HG03521 (cell line): ENCODE data around the gene SETD6.

Experiments
- ATAC-seq: cut with Tn5 transposase; IDR thresholded peaks from one replicate; pipeline ENCODE4 v1.9.1; 2021; ENCODE audit warnings: mild to moderate bottlenecking, moderate library complexity; ENCODE audit not compliant: unreplicated experiment

The SETD6 gene

DNA sequence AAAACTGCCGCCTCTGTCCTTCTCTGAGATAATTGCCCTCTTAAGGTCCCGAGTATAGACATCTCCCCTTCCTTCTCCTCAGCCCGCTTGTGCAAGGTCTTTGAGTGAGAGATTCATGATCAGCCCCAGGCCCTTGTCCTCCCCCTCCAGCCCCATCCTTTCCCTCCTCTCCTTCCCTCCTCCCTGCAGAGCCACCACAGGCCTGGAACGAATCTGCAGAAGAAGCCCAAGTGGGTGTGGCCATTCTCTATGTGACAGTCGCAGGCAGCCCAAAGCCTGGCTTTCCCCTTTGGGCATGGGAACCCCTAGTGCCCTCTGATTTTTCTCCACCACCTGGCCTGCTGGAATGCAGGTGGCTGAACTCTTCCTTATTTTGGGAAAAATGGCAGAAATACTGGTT, 22.6 kb upstream of the SETD6 start:
- no peak for ATAC-seq

GRCh38 chr16:58493756-58494431, 21.4 kb upstream of the SETD6 start:
- ATAC-seq = no peak

DNA sequence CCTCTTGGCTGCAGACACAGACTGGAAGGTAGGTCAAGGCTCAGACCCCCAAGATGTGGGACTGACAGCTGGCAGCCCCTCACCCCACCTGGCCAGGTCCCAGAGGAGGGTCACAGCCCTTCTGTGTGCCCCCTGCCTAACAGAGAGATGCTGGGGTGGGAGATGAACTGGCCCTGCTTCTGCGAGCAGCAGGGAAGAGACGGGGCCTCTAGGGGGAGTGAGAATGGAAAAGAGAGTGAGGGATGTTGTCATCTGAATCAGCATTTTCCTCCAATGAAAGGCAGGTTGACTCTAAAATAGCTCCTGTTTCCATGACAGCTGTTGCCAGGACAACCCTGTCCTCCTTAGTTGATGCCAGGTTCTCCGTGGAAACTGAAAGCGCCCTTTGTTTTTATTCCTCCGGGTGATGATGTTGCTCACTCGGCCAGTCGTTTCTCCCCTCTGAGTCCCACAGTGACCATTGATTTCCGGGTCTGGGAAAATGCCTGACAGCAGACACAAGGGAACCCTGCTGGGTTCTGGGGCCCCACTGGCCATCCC, 20.3 kb upstream of the SETD6 start:
- peak; percentile 49 for ATAC-seq

- ATAC-seq = no peak
Observed at GRCh38 chr16:58495521-58496331, 19.6 kb upstream of the SETD6 start.

DNA sequence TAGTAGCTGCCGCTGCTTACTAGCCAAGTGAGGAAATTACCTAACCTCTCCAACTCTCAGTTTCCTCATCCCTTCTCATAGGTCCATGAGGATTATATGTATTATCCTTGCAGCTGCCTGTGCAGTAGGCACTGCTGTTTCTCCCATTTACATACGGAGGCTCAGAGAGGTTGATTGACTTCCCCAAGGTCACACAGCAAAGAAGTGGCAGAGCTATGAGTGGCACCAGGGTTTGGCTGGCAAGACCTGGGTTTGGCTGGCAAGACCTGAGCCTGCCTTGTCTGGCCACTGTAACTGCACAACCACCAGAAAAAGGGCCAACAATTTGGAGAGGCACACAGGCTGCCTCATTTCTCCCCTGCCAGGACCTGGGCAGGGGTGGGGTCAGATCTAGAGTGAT, 17.8 kb upstream of the SETD6 start:
- ATAC-seq = no peak

DNA sequence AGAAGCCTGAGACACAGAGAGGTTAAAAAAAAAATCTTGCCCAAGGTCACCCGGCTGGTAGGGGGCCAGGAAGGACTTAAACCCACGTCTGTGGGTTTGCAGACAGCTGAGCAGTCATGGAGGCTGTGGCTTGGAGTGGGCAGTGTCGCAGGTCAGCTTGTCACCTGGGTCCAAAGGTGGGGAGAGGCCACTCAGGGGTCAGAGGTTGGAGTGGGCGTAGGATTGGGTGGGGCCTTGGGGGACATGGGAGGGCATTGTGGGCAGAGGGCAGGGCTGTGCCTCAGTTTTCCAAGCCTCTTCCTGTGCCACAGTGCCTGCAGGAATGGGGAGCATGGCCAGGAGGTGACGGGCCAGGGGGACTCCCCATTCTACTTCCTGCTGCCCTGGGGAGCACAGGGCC, 17.4 kb upstream of the SETD6 start:
- ATAC-seq = no peak

- no peak for ATAC-seq
Observed at GRCh38 chr16:58498341-58499091, 16.8 kb upstream of the SETD6 start.

DNA sequence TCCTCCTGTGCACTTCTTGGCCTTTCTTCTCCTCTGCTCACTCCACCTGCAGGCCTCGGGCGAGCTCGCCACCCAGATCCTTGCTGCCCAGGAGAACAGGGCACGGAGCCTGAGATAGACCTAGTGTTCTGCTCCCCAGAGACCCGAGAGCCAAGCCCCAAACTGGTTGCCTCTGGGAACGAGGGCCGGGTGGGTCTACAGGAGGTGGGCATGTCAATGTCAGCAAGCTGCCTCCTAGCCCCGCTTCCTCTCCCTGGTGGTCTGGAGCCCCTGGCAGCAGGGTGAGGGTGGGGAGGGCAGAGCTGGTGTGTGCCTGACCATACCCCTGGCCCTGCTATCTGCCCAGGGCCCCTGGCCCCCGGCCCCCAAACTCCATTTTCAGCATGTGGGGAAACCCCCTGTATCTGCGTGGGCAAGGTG, 16.2 kb upstream of the SETD6 start:
- no peak for ATAC-seq

- peak; percentile 39 for ATAC-seq
Observed at GRCh38 chr16:58499615-58500351, 15.5 kb upstream of the SETD6 start, which contains the start of gene NDRG4. TSS of gene NDRG4 (plus strand) at chr16:58500143. CDS start at chr16:58500249, 106 bp downstream.

- ATAC-seq = no peak
Observed at GRCh38 chr16:58500430-58501241, 14.7 kb upstream of the SETD6 start.

- ATAC-seq = no peak
Observed at GRCh38 chr16:58501242-58502131, 13.8 kb upstream of the SETD6 start.

GRCh38 chr16:58502217-58502921, 12.9 kb upstream of the SETD6 start:
- no peak for ATAC-seq

GRCh38 chr16:58503166-58503862, 12.0 kb upstream of the SETD6 start:
- no peak for ATAC-seq

- no peak for ATAC-seq
Observed at GRCh38 chr16:58503863-58504688, 11.2 kb upstream of the SETD6 start.

GRCh38 chr16:58506241-58507194, 8.8 kb upstream of the SETD6 start:
- ATAC-seq = no peak
